ENCODE measurements around the gene SCN9A.

SCN9A gene

DNA sequence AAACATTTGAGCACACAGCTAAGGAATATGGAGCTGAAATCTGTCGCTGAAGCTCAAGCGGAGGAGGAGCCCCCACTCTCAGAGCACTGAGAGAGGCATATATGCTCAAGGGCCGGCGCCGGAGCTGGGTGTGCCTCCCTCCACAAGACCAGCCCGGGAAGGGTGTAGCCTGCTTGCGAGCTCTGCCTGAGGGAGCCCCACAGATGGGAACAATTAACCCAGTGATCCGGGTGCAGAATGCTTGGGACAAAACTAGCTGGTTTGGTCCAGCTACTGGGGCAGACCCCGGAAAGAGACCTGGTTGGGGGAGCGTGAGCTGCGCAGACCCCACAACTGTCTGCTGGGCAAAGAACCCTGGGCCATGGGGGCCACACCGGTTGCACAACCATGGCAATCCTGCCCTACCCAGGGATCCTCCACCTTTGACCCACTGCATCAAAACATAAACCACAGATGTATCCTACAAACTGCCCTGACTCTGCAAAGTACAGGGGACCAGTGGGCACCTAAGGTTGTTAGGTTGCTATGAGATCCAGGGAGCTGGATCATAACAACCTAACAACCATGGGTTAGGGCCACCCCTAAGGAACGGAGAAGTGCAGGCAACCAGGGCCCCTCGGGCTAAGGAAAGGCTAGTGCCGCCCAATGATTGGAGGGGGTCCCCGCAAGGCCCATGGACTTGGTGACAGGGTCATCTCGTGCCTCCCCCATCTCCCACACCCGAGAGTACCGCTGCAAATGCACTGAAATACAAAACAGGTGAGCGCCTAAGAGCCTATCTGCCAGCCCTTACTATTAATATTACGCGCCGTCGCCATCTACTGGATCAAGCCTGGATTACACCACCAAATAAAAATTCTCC lies 194.6 kb downstream of the SCN9A start:
- Histone ChIP-seq H3K9ac (ENCODE audit: low read depth, low read length) (no peak overlapping the region), H3K9me3 (ENCODE audit: control insufficient read depth, insufficient read depth, low read length) (no peaks in the 10 kb centered on the region), H3K4me1 (ENCODE audit: insufficient read depth, low read length) (peaks cover 23% of the 10 kb centered on the region; the same call in 1 of the 2 replicates), H3K36me3 (ENCODE audit: insufficient read depth, low read length) (no peaks in the 10 kb centered on the region)

DNA sequence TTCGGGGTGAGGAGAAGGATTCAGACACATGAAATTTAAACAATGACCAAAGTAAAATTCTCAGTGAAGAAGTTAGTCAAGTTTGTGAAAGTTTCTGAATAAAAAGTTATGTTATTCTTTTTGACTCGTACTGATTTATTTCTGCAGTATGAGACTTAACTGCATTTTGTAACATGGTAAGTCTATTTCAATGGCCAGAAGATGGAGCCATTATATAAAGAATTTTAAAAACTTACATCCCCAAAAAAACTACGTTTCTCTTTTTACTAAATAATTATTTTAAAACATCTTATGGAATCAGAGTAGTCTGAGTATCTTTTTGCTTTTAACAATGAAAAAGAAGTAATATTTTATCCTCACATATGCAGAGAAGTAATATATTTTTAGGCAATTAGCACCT lies 196.5 kb downstream of the SCN9A start:
- Histone ChIP-seq H3K9me3 (ENCODE audit: control insufficient read depth, insufficient read depth, low read length) (no peaks in the 10 kb centered on the region), H3K36me3 (ENCODE audit: insufficient read depth, low read length) (no peaks in the 10 kb centered on the region), H3K9ac (ENCODE audit: low read depth, low read length) (no peak overlapping the region), H3K4me1 (ENCODE audit: insufficient read depth, low read length) (peaks cover 17% of the 10 kb centered on the region; the same call in 1 of the 2 replicates)

DNA sequence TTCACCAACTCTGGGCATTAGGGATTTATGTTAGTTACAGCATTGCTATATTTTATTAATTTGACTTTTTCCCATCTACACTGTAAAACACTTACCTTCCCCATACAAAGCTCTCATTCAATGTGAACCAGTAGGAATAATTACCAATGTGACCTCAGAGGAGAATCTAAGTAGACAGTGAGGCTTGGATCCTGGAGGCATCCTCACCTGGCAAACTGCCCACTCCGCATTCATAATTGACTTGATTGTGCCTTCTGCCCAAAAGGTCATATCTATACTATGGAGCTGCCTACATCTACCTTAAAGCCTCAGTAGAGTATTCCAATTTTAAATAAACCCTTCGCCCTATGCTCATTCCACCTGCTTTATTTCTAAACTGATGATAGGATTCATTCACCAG lies 202.5 kb downstream of the SCN9A start:
- H3K9ac ChIP-seq (ENCODE audit: low read depth, low read length), result no peak overlapping the region
- no peaks in the 10 kb centered on the region for H3K4me1 ChIP-seq (ENCODE audit: insufficient read depth, low read length)
- H3K9me3 ChIP-seq (ENCODE audit: control insufficient read depth, insufficient read depth, low read length), result no peaks in the 10 kb centered on the region
- H3K36me3 ChIP-seq (ENCODE audit: insufficient read depth, low read length), result no peaks in the 10 kb centered on the region

DNA sequence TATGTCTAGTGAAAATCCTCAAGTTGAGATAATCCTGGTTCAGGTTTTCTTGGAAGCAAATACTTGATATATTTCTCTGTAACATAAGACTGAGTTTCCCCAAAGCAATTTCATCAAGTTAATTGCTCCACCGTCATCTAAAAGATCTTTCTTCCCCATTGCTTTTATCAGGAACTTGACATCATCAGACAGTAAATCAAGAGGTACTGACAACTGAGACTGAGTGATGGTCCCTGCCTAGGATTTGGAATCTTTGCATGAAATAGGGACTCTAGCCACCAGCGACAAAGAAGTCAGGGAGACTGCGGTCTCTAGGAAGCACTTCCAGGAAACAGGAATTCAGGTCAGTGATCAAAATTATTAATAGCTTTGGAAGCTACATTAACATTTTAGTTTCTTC lies 204.5 kb downstream of the SCN9A start:
- no peaks in the 10 kb centered on the region for H3K36me3 ChIP-seq (ENCODE audit: insufficient read depth, low read length)
- no peak overlapping the region for H3K9ac ChIP-seq (ENCODE audit: low read depth, low read length)
- no peaks in the 10 kb centered on the region for H3K4me1 ChIP-seq (ENCODE audit: insufficient read depth, low read length)
- no peaks in the 10 kb centered on the region for H3K9me3 ChIP-seq (ENCODE audit: control insufficient read depth, insufficient read depth, low read length)

DNA sequence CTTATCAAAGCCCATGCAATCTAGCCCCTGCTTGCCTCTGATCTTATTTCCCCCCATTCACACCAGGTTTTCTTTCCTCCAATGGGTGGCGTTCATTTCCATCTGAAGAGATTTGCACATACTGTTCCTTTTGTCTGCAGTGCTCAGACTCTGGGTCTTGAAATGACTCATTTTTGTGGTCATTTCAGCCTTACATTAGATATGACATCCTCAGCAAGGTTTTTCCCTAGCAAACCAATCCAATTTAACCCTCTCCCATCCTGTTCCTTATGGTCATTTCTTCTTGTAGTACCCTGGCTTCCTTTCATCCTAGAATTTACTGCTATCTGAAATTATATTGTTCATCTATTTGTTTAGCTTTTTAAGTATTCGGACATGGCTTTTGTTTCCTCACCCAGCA lies 205.4 kb downstream of the SCN9A start:
- H3K9me3 ChIP-seq (ENCODE audit: control insufficient read depth, insufficient read depth, low read length), result no peaks in the 10 kb centered on the region
- no peak overlapping the region for H3K9ac ChIP-seq (ENCODE audit: low read depth, low read length)

DNA sequence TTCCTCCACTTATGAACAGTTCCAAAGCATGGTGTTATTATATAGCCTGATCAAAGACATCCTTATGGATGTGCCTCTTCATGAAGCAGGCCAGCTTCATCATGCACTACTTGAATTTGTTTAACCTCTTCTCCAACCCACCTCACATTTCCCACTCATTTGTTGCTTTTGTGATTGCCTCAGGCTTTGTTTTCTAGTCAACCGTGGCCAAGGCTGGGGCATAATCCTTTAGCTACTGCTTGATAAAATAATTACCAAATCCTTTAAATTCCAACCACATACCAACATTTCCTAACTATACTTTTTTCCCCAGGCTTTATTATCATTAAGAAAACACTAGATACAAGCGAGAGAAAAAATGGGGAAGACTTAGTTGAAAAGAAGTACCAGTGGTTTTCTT lies 208.3 kb downstream of the SCN9A start:
- Histone ChIP-seq H3K4me1 (ENCODE audit: insufficient read depth, low read length) (no peaks in the 10 kb centered on the region), H3K9me3 (ENCODE audit: control insufficient read depth, insufficient read depth, low read length) (no peaks in the 10 kb centered on the region)

More for the DNA sequence above, 205.4 kb downstream of the SCN9A start:
- no peaks in the 10 kb centered on the region for H3K36me3 ChIP-seq (ENCODE audit: insufficient read depth, low read length)
- H3K4me1 ChIP-seq (ENCODE audit: insufficient read depth, low read length), result no peaks in the 10 kb centered on the region

DNA sequence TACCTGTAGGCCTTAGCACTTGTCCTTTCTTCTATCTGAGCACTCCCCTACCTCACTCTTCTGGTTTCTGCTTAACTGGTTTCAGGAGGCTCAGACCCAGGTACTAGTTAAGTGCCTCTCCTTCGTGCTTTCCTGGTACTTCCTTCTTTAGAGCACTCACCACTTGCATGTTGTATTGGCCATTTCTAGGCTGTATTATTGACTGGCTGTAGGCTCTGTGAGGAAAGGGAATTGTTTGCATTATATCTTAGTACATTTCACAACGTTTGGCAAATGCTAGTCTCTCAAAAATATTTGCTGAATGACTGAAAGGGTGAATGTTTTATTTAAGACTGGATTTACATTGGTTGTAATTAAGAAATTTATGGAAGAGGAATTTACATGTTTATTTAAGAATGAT lies 212.0 kb downstream of the SCN9A start:
- no peaks in the 10 kb centered on the region for H3K9me3 ChIP-seq (ENCODE audit: control insufficient read depth, insufficient read depth, low read length)
- no peak overlapping the region for H3K9ac ChIP-seq (ENCODE audit: low read depth, low read length)
- H3K36me3 ChIP-seq (ENCODE audit: insufficient read depth, low read length), result no peaks in the 10 kb centered on the region
- no peaks in the 10 kb centered on the region for H3K4me1 ChIP-seq (ENCODE audit: insufficient read depth, low read length)

More for the DNA sequence above, 208.3 kb downstream of the SCN9A start:
- H3K9ac ChIP-seq (ENCODE audit: low read depth, low read length), result no peak overlapping the region
- H3K36me3 ChIP-seq (ENCODE audit: insufficient read depth, low read length), result no peaks in the 10 kb centered on the region

DNA sequence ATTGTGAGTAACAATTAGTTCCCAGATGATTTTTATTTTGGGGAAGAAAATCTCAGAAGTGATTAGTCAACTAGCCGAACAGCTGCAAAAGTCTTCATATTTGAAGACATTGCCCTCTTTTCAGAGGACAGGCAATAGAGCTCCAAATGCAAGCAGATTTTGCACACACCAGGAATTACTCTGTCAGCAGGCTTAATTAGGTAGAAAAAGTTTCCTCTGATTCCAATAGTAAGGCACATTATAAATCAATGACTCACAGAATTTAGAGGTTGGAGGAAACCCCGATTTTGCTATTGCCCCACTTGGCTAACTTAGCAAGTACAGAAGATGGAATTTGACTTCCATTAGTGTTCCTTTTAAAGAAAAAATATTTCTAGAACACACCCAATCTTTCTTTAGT lies 217.2 kb downstream of the SCN9A start:
- Histone ChIP-seq H3K4me1 (ENCODE audit: insufficient read depth, low read length) (no peaks in the 10 kb centered on the region), H3K9ac (ENCODE audit: low read depth, low read length) (no peak overlapping the region), H3K9me3 (ENCODE audit: control insufficient read depth, insufficient read depth, low read length) (no peaks in the 10 kb centered on the region), H3K36me3 (ENCODE audit: insufficient read depth, low read length) (no peaks in the 10 kb centered on the region)

DNA sequence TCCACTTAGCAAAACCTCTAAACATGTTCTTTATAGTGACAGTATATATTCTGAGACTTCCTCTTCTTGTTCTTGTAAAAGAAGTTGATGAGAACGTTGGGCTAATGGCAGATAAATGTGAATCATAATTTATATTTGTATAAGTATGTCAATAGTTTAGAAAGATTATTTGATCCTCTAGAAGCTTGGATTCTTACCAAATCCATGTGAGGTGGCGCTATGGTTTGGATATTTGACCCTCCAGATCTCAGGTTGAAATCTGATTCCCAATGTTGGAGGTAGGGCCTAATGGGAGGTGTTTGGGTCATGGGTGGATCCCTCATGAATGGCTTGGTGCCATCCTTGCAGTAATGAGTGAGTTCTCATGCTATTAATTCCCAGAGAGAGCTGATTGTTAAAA lies 218.2 kb downstream of the SCN9A start:
- Histone ChIP-seq H3K36me3 (ENCODE audit: insufficient read depth, low read length) (no peaks in the 10 kb centered on the region), H3K4me1 (ENCODE audit: insufficient read depth, low read length) (no peaks in the 10 kb centered on the region), H3K9ac (ENCODE audit: low read depth, low read length) (no peak overlapping the region), H3K9me3 (ENCODE audit: control insufficient read depth, insufficient read depth, low read length) (no peaks in the 10 kb centered on the region)

DNA sequence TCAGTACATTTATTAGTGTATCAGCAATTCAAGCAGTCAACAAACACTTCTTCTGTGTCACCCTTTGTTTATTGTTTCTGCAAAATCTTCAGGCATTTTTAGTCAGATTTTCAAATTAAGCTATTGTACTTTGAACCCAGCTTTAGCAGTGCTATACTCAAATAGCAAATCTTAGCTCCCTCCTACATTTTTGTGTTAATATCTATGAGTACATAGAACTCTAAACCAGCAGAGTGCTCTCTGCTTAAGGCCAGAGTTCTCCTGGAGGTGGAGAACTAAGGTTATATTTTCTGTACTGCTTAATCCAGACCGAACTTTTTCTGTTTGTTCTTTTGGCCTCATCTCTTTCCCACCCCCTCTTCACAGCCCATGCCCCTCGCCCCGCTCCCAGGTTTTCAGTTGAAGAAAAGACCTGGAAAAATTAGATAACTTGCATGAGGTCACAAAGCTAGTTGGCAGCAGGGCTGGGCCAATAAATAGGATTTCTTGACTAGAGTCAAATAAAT lies 218.7 kb downstream of the SCN9A start:
- no peak overlapping the region for H3K9ac ChIP-seq (ENCODE audit: low read depth, low read length)
- no peaks in the 10 kb centered on the region for H3K4me1 ChIP-seq (ENCODE audit: insufficient read depth, low read length)
- no peaks in the 10 kb centered on the region for H3K9me3 ChIP-seq (ENCODE audit: control insufficient read depth, insufficient read depth, low read length)
- H3K36me3 ChIP-seq (ENCODE audit: insufficient read depth, low read length), result no peaks in the 10 kb centered on the region

DNA sequence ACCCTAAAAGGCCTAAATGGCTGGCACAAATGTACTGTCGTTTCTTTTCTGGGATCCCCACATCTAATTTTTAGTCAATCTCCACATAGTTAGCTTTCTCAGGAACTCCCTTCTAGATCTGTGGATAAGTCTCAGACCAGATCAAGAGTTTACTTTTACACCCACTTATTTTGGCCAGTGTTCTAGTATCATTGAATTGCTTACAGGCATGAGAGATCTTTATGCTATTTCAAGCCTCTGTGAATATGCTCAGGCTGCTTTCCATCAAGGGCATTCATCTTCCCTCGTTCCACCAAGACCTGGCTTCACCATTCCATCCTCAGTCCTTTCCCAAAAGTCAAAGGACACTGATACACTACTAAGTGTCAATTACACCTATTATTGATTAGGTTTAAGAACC lies 220.2 kb downstream of the SCN9A start:
- H3K4me1 ChIP-seq (ENCODE audit: insufficient read depth, low read length), result no peaks in the 10 kb centered on the region
- no peaks in the 10 kb centered on the region for H3K36me3 ChIP-seq (ENCODE audit: insufficient read depth, low read length)
- no peaks in the 10 kb centered on the region for H3K9me3 ChIP-seq (ENCODE audit: control insufficient read depth, insufficient read depth, low read length)
- H3K9ac ChIP-seq (ENCODE audit: low read depth, low read length), result no peak overlapping the region

DNA sequence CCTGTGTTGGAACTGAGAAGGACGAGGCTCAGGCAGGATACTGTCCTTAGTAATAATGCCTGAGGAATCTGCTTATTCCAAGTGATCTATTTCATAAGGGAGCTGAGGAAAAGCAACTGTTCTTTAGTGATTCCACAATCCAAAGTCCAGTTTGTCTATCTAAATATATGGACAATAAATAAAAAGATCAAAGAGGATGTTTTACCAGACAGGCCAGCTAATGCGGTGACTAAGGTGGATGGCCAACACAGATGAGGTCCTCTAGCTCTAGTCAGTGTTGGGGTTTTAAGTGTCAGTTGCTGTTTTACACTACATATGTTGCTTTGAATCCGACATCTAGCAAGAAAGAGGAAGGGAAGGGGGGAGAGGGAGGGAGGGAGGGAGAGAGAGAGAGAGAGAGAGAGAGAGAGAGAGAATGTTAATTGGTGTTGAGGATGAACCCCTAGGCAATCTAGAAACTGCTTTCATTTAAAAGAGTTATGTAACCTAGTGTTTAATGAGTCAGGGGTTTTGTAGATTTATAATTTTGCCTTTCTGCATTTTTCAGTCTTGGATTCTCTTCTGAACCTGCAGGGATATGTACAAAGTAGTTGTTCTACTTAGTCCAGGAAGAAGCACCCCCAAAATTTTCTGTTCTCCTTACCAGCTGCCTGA lies 220.9 kb downstream of the SCN9A start:
- no peaks in the 10 kb centered on the region for H3K36me3 ChIP-seq (ENCODE audit: insufficient read depth, low read length)
- no peaks in the 10 kb centered on the region for H3K9me3 ChIP-seq (ENCODE audit: control insufficient read depth, insufficient read depth, low read length)
- H3K9ac ChIP-seq (ENCODE audit: low read depth, low read length), result no peak overlapping the region
- no peaks in the 10 kb centered on the region for H3K4me1 ChIP-seq (ENCODE audit: insufficient read depth, low read length)

DNA sequence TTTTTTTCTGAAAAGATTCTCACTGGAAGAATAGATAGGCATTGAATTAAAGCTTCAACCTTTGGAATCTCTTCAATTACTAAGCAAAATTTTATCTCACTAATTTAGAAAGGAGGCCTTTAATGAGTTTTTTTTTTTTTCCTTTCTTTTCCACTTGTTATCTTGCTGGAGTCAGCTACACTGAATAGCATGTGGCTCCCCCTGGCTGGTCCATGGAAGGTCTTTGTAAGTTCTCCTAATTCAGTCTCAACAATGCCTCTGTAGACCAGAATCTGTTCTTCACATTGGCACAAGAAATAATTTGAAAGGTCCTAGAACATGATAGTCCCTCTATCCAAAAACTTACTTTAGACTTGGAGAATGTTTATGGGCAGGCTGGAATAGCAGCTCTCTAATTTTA lies 223.7 kb downstream of the SCN9A start:
- no peaks in the 10 kb centered on the region for H3K9me3 ChIP-seq (ENCODE audit: control insufficient read depth, insufficient read depth, low read length)
- H3K4me1 ChIP-seq (ENCODE audit: insufficient read depth, low read length), result peaks cover 5% of the 10 kb centered on the region; the same call in 1 of the 2 replicates
- no peak overlapping the region for H3K9ac ChIP-seq (ENCODE audit: low read depth, low read length)
- H3K36me3 ChIP-seq (ENCODE audit: insufficient read depth, low read length), result no peaks in the 10 kb centered on the region

DNA sequence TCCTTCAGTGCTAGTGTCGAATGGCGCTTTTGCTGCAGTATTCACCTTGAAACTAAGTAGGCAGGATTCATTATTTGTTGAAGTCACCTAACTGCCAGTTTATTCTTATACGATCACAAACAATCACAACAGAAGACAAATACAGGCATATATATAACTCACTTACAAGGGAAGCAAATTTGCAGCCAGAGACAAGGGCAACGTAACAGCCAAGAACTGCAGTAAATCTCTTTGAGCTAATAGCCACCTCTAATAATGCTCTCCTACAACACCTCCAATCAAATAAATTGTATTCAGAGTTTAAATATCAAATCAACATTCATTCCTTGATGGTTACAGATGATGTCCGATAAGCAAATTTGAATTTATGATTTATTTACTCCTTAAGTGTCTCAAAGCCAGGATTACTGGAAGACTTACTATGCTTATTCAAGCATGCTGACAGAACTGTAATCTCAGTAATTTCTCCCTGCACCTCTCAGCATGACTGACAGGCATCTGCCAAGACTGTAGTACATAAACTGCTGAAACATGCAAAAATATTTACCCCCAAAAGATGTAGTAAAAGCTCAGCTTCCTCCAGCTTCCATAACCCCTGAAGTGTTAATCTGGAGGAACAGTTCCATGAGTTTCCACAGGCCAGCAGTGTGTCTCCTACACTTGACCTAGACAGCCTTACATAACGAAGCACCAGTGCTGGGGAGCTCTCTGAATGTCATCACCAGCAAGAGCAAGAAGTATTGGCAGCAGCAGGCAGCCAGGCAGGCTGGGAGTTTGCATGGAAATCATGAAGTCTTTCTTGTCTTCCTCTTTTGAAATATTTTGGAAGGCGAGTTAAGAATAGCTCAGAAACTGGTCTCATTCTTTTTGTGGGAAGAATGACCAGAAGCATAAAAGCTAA lies 227.0 kb downstream of the SCN9A start:
- Histone ChIP-seq H3K4me1 (ENCODE audit: insufficient read depth, low read length) (peaks cover 5% of the 10 kb centered on the region; the same call in 1 of the 2 replicates), H3K9me3 (ENCODE audit: control insufficient read depth, insufficient read depth, low read length) (no peaks in the 10 kb centered on the region), H3K9ac (ENCODE audit: low read depth, low read length) (no peak overlapping the region), H3K36me3 (ENCODE audit: insufficient read depth, low read length) (no peaks in the 10 kb centered on the region)
